K562 (cell line): ENCODE data around the gene MKRN2OS. TPM values are rescaled to one million over a fixed set of nuclear protein-coding genes. Genes with fewer than 3 reads are reported as not detected.

Experiments
- ATAC-seq: fragments of 200-7000 bp; cut with Tn5 transposase; 3 replicates; pipeline ENCODE4 v1.9.1; 2020; ENCODE audit warnings: moderate library complexity
- BruUV-seq: library from RNA; stranded (reverse); fragments of 400-500 nt; replicated peaks from 2 replicates; lab custom pipeline; 2021; lab: Mats Ljungman, UMichigan
- CTCF ChIA-PET: fragments of 300-600 bp; formaldehyde crosslinking; extraction: SDS; loops from one replicate; lab custom pipeline; 2021; ENCODE audit warnings: low intra/inter-chr PET ratio; lab: Yijun Ruan, JAX
- POLR2A ChIA-PET: fragments of 300-600, 350-650 bp; sonication (Branson Sonifier 250); formaldehyde crosslinking; extraction: SDS; loops from one replicate; lab custom pipeline; 2021; ENCODE audit warnings: antibody characterized with exemption, inconsistent platforms; lab: Yijun Ruan, JAX
- DNase-seq, 4 experiments: peaks; one replicate each; pipeline versions ENCODE4 v3.0.0 to v3.0.0-alpha.2; 2011 to 2018; ENCODE audit warnings: low spot score in 3 of 4, mixed read lengths in 3 of 4; ENCODE audit errors: extremely low read depth in 1 of 4
- FAIRE-seq: peaks from 2 replicates; lab custom pipeline; 2011; peaks lifted over from hg19 to GRCh38; lab: Jason Lieb, UNC
- H2AFZ ChIP-seq: 2 replicates; pipeline ENCODE4 v1.6.0; 2011; ENCODE audit warnings: low read depth, low read length, control low read depth, inconsistent platforms
- H3K27ac ChIP-seq: fragments of 200-600 bp; 3 replicates; pipeline ENCODE4 v1.8.0; 2011; ENCODE audit warnings: low read depth, mild to moderate bottlenecking, control low read depth, inconsistent platforms, low read length, moderate library complexity, mixed read lengths; ENCODE audit errors: extremely low read depth
- H3K27me3 ChIP-seq, 2 experiments: fragments of 300-600 bp in 1 of 2; 2 replicates in 1 of 2; 3 replicates in 1 of 2; pipeline versions ENCODE4 v1.6.0 to v1.8.0; 2011; ENCODE audit warnings: inconsistent platforms in 2 of 2, low read length in 2 of 2, mild to moderate bottlenecking in 1 of 2, mixed read lengths in 1 of 2, moderate library complexity in 1 of 2; ENCODE audit not compliant: control insufficient read depth in 2 of 2, insufficient read depth in 2 of 2
- H3K36me3 ChIP-seq: fragments of 300-600 bp; 3 replicates; pipeline ENCODE4 v1.8.0; 2011; ENCODE audit warnings: mild to moderate bottlenecking, low read length, inconsistent platforms; ENCODE audit not compliant: control insufficient read depth, insufficient read depth
- H3K4me1 ChIP-seq, 2 experiments: fragments of 200-600 bp in 1 of 2; replicated peaks in 1 of 2; 2 replicates in 1 of 2; 3 replicates in 1 of 2; pipeline versions ENCODE4 v1.5.1 to v1.8.0; 2011; ENCODE audit warnings: inconsistent platforms in 2 of 2, low read length in 2 of 2, mild to moderate bottlenecking in 1 of 2, mixed read lengths in 1 of 2, moderate library complexity in 1 of 2; ENCODE audit not compliant: control insufficient read depth in 2 of 2, insufficient read depth in 2 of 2
- H3K4me2 ChIP-seq: 2 replicates; pipeline ENCODE4 v1.6.1; 2011; ENCODE audit warnings: low read length, control low read depth, inconsistent platforms, mixed read lengths; ENCODE audit not compliant: insufficient read depth
- H3K4me3 ChIP-seq: fragments of 200-600 bp; sonication (generic), shearing (Covaris generic); 2 replicates; pipeline ENCODE4 v1.5.1; 2016; ENCODE audit warnings: control low read depth, inconsistent platforms
- H3K79me2 ChIP-seq: fragments of 200-600 bp; 3 replicates; pipeline ENCODE4 v1.8.0; 2011; ENCODE audit warnings: low read length, inconsistent platforms; ENCODE audit not compliant: control insufficient read depth, insufficient read depth
- H3K9ac ChIP-seq, 2 experiments: 2 replicates each; pipeline versions ENCODE4 v1.6.0 to v1.6.1; 2011; ENCODE audit warnings: low read depth in 2 of 2, low read length in 2 of 2, control low read depth in 1 of 2, inconsistent platforms in 1 of 2, mild to moderate bottlenecking in 1 of 2, mixed read lengths in 1 of 2; ENCODE audit not compliant: insufficient read depth in 1 of 2
- H3K9me1 ChIP-seq: one replicate; pipeline ENCODE4 v1.6.0; 2011; ENCODE audit warnings: inconsistent platforms, mild to moderate bottlenecking, low read length, moderate library complexity; ENCODE audit not compliant: control insufficient read depth, insufficient read depth
- H3K9me3 ChIP-seq: replicated peaks from 2 replicates; pipeline ENCODE4 v1.5.1; 2011; ENCODE audit warnings: low read depth, low read length, inconsistent platforms; ENCODE audit not compliant: control insufficient read depth, insufficient read depth
- H4K20me1 ChIP-seq: replicated peaks from 2 replicates; pipeline ENCODE4 v1.6.1; 2011; ENCODE audit warnings: low read length, inconsistent platforms, mixed read lengths; ENCODE audit not compliant: control insufficient read depth, insufficient read depth
- RAD21 ChIP-seq, 2 experiments: fragments of 250-450 bp in 1 of 2; fragments of 450-650 bp in 1 of 2; sonication (Bioruptor Pico) in 1 of 2; formaldehyde crosslinking in 1 of 2; IDR thresholded peaks in 1 of 2; conservative IDR thresholded peaks in 1 of 2; 2 replicates each; pipeline versions ENCODE4 v1.4.0 to v1.8.0; 2020 to 2022; ENCODE audit warnings: mild to moderate bottlenecking in 2 of 2, moderate library complexity in 1 of 2
- ZNF197 ChIP-seq: fragments of 200-800 bp; sonication (Bioruptor generic); IDR thresholded peaks from 2 replicates; pipeline ENCODE4 v1.6.1; 2016; ENCODE audit warnings: low read depth, missing genetic modification characterization, missing compliant biosample characterization
- WGBS: fragments of 100-300 bp; shearing (Covaris generic); methylation state at CpG from one replicate; pipeline ENCODE4 v1.1.6; 2016; ENCODE audit warnings: low coverage, mixed read lengths; ENCODE audit not compliant: insufficient coverage; ENCODE audit errors: missing lambda C conversion rate; 5-methylcytosine and 5-hydroxymethylcytosine counted together
- in situ Hi-C: fragments of 300-500 bp; cut with MboI; formaldehyde crosslinking; loops from 4 replicates; pipeline ENCODE4 v1.15.0; 2018; ENCODE audit warnings: inconsistent platforms, mixed read lengths
- intact Hi-C: fragments of 100-400 bp; cut with micrococcal nuclease; formaldehyde crosslinking; loops from 2 replicates; pipeline ENCODE4 v1.14.2; 2022
- polyA plus RNA-seq, 8 experiments: library from polyadenylated mRNA; depleted of rRNA in 4 of 8; stranded (reverse) in 5 of 8; unstranded in 3 of 8; fragments of >200 nt; fragmentation: Nextera tagmentation in 2 of 8; fragmentation: Illumina TruSeq in 1 of 8; extraction: Ambion mirVana in 2 of 8; extraction: Trizol in 1 of 8; gene quantifications; 2 replicates each; pipeline versions ENCODE4 v1.2.1 to v1.2.3, GENCODE V29; 2011 to 2014; ENCODE audit warnings: inconsistent platforms in 1 of 8, missing spikeins in 1 of 8
- total RNA-seq, 7 experiments: library from RNA; depleted of rRNA in 6 of 7; stranded (reverse); fragments of >200 nt in 6 of 7; fragmentation: Illumina TruSeq in 2 of 7; extraction: Trizol in 2 of 7; gene quantifications; 2 replicates each; pipeline versions ENCODE4 v1.2.1 to v1.2.3, GENCODE V29; 2011 to 2021; ENCODE audit warnings: low replicate concordance in 1 of 7
- TF ChIP-seq, protein P1 (sequence below), 3 experiments: IDR thresholded peaks in 2 of 3; conservative IDR thresholded peaks in 1 of 3; 2 replicates each; pipeline ENCODE4 v1.5.1; 2011 to 2012; ENCODE audit warnings: low read length in 3 of 3, mild to moderate bottlenecking in 3 of 3, control low read depth in 2 of 3, improper control_type of control experiment in 1 of 3, inconsistent platforms in 1 of 3, low read depth in 1 of 3, mixed read lengths in 1 of 3, moderate library complexity in 1 of 3; ENCODE audit not compliant: insufficient read depth in 2 of 3
- TF ChIP-seq, protein P2 (sequence below), 2 experiments: fragments of 450-650 bp; formaldehyde crosslinking in 1 of 2; IDR thresholded peaks; 2 replicates each; pipeline versions ENCODE4 v1.4.0 to v1.6.1; 2014 to 2020; ENCODE audit warnings: mild to moderate bottlenecking in 2 of 2, borderline replicate concordance in 1 of 2, low read depth in 1 of 2

Gene MKRN2OS
- total and polyA plus RNA-seq, 9 of the 15 experiments (the other 6 are each of a cell fraction or from before 2014, with no cell fraction given) = 0.11 to 0.27 (median 0.17) TPM; not detected in 6

DNA sequence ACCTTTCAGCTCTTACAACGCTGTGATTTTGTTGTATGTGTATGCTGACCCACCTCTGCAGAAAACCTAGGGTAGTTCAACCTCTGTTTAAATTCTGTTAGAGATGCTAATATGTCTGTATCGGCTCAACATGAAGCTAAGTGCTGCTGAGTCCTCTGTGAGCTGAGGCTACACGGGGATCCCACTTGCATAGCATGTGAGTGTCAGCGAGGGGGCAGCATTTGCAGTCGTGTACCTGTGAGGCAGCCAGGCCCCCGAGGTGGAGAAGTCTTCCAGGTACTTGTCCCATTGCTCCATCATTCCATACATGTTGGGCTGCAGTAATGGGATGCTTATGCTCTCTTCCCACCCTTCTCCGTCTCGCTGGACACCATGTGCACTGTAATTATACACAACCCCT is 3.7 kb downstream of the MKRN2OS start:
- TF ChIP-seq ZNF197 (no peak), RAD21 (CRISPR knock-in tag; conservative IDR thresholded peaks at IDR 0.05 in 1 of 2, IDR thresholded peaks at IDR 0.05 in 1 of 2) (peak; percentile 13 to 49; a peak in 3 of 4 replicates)
- TF ChIP-seq, protein P1, sequence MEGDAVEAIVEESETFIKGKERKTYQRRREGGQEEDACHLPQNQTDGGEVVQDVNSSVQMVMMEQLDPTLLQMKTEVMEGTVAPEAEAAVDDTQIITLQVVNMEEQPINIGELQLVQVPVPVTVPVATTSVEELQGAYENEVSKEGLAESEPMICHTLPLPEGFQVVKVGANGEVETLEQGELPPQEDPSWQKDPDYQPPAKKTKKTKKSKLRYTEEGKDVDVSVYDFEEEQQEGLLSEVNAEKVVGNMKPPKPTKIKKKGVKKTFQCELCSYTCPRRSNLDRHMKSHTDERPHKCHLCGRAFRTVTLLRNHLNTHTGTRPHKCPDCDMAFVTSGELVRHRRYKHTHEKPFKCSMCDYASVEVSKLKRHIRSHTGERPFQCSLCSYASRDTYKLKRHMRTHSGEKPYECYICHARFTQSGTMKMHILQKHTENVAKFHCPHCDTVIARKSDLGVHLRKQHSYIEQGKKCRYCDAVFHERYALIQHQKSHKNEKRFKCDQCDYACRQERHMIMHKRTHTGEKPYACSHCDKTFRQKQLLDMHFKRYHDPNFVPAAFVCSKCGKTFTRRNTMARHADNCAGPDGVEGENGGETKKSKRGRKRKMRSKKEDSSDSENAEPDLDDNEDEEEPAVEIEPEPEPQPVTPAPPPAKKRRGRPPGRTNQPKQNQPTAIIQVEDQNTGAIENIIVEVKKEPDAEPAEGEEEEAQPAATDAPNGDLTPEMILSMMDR (IDR thresholded peaks at IDR 0.05 in 2 of 3, conservative IDR thresholded peaks at IDR 0.05 in 1 of 3; ENCODE audit: insufficient read depth in 2 of 3, low read depth in 1 of 3, low read length in 3 of 3) = peak; percentile 44 to 66 (median 53)
- TF ChIP-seq, protein P2, sequence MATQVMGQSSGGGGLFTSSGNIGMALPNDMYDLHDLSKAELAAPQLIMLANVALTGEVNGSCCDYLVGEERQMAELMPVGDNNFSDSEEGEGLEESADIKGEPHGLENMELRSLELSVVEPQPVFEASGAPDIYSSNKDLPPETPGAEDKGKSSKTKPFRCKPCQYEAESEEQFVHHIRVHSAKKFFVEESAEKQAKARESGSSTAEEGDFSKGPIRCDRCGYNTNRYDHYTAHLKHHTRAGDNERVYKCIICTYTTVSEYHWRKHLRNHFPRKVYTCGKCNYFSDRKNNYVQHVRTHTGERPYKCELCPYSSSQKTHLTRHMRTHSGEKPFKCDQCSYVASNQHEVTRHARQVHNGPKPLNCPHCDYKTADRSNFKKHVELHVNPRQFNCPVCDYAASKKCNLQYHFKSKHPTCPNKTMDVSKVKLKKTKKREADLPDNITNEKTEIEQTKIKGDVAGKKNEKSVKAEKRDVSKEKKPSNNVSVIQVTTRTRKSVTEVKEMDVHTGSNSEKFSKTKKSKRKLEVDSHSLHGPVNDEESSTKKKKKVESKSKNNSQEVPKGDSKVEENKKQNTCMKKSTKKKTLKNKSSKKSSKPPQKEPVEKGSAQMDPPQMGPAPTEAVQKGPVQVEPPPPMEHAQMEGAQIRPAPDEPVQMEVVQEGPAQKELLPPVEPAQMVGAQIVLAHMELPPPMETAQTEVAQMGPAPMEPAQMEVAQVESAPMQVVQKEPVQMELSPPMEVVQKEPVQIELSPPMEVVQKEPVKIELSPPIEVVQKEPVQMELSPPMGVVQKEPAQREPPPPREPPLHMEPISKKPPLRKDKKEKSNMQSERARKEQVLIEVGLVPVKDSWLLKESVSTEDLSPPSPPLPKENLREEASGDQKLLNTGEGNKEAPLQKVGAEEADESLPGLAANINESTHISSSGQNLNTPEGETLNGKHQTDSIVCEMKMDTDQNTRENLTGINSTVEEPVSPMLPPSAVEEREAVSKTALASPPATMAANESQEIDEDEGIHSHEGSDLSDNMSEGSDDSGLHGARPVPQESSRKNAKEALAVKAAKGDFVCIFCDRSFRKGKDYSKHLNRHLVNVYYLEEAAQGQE (IDR thresholded peaks at IDR 0.05; ENCODE audit: borderline replicate concordance) = peak; percentile 25; the same call in 1 of the 2 replicates
- TF ChIP-seq, protein P2 (CRISPR knock-in tag; IDR thresholded peaks at IDR 0.05; ENCODE audit: low read depth) = no peak
- H3K9ac ChIP-seq = no peak overlapping the region
- peak; percentile 80 for ATAC-seq
- 66% methylated on average over 8 of the region's 8 CpGs for WGBS
- ChIA-PET POLR2A (interaction anchor here (0.7 to 1.8 kb wide), 4 partner anchors 9 to 16 kb away, joined by 3 to 5 read pairs (median 4); partner anchors contain the start of gene MKRN2), CTCF (interaction anchor here (0.8 to 1.2 kb wide), 2 partner anchors 178 to 350 kb away, joined by 3 read pairs; no protein-coding TSS in a partner anchor)
- no peaks in the 10 kb centered on the region for H3K79me2 ChIP-seq
- no peak overlapping the region for H3K4me3 ChIP-seq
- intact Hi-C loops = no loop called here
- no peak overlapping the region for H2AFZ ChIP-seq
- peaks cover 27% of the 10 kb centered on the region for H3K36me3 ChIP-seq
- H3K9me3 ChIP-seq = no peaks in the 10 kb centered on the region
- H3K4me1 ChIP-seq = no peaks in the 10 kb centered on the region
- no peaks in the 10 kb centered on the region for H3K9me1 ChIP-seq
- no peak overlapping the region for H3K27ac ChIP-seq
- no peak overlapping the region for H3K4me2 ChIP-seq
- no TSS peak for BruUV-seq
- peak in 3 of 4 experiments; percentile 24 to 36 (median 34) for DNase-seq
- no peaks in the 10 kb centered on the region for H3K27me3 ChIP-seq
- no peak for FAIRE-seq
- in situ Hi-C loops = no loop called here
- H4K20me1 ChIP-seq = no peaks in the 10 kb centered on the region
